HL-60 (cell line): ENCODE measurements around the gene BAZ2B.

Experiments
- DNase-seq, 2 experiments: peaks; one replicate each; pipeline ENCODE4 v3.0.0-alpha.2; 2010 to 2020; ENCODE audit warnings: low read depth in 1 of 2, low spot score in 1 of 2
- H3K27ac ChIP-seq: fragments of 250-450 bp; sonication (Bioruptor Pico); replicated peaks from 2 replicates; pipeline ENCODE4 v1.5.1; 2020; ENCODE audit warnings: mild to moderate bottlenecking, moderate library complexity
- H3K27me3 ChIP-seq: fragments of 250-450 bp; sonication (Bioruptor Pico); 2 replicates; pipeline ENCODE4 v1.5.1; 2021; ENCODE audit warnings: mild to moderate bottlenecking, moderate library complexity; ENCODE audit not compliant: insufficient read depth, poor library complexity, severe bottlenecking
- H3K4me3 ChIP-seq: replicated peaks from 2 replicates; pipeline ENCODE4 v1.5.1; 2011; ENCODE audit warnings: mild to moderate bottlenecking, control low read depth, low read length; ENCODE audit not compliant: insufficient read depth
- GABPA ChIP-seq: IDR thresholded peaks from 2 replicates; pipeline ENCODE4 v1.6.1; 2012; ENCODE audit warnings: low read depth
- POLR2AphosphoS5 ChIP-seq: IDR thresholded peaks from 2 replicates; pipeline ENCODE4 v1.6.1; 2012; ENCODE audit warnings: low read depth
- SPI1 ChIP-seq: IDR thresholded peaks from 2 replicates; pipeline ENCODE4 v1.6.1; 2012; ENCODE audit warnings: low read depth, mild to moderate bottlenecking, borderline replicate concordance
- TF ChIP-seq, protein P1 (sequence below): IDR thresholded peaks from 2 replicates; pipeline ENCODE4 v1.6.1; 2012; ENCODE audit warnings: low read depth; ENCODE audit not compliant: insufficient replicate concordance
- TF ChIP-seq, protein P2 (sequence below): IDR thresholded peaks from one replicate; pipeline ENCODE4 v1.5.1; 2011; ENCODE audit warnings: low read length, control low read depth, inconsistent platforms; ENCODE audit not compliant: insufficient read depth

Gene BAZ2B

DNA sequence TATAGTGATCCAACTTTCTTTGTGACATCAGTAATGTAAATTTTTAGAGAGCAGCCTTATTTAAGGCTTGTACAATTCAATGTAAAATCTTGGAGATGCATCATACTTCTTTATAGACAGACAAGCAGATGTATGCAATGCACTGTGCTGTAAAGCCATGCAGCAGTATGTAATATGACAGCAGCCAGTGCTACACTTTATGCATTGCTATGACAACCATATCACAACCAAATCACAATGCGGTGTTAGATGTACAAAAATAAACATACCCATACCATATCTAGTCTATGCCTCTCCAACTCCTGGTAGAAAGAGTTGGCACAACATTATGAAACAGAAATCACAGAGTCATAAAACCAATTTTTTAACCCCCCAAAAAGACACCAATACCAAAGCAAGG lies 219.5 kb downstream of the BAZ2B start:
- Histone ChIP-seq H3K27ac (no peak overlapping the region), H3K27me3 (no peaks in the 10 kb centered on the region)

DNA sequence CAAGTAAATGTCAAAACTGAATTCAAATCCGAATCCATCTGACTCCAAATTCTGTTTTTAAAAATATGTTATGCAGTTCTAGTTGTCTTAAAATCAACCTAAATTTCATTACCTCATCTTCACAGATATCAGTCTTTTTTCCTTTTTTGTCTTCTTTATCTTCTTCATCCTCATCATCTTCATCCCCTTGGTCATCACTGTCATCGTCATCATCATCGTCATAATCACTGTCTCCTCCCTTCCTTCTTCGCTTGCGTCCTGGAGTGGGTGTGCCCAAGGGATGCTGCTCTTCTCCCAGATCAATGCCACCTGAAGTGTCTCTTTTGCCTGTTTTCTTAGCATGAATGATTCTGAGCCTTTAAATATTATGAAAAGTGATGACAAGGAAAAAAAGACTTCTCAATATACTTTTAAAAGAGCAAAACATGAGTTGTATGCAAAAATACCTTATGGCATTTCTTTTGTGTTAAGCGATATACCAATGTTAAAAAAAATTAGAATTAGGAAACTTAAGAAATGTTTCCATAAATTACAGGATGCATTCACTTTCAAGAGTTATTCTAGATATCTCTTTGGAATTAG lies 233.8 kb downstream of the BAZ2B start:
- Histone ChIP-seq H3K27me3 (no peaks in the 10 kb centered on the region), H3K27ac (no peak overlapping the region), H3K4me3 (no peak overlapping the region)
- TF ChIP-seq, protein P1, sequence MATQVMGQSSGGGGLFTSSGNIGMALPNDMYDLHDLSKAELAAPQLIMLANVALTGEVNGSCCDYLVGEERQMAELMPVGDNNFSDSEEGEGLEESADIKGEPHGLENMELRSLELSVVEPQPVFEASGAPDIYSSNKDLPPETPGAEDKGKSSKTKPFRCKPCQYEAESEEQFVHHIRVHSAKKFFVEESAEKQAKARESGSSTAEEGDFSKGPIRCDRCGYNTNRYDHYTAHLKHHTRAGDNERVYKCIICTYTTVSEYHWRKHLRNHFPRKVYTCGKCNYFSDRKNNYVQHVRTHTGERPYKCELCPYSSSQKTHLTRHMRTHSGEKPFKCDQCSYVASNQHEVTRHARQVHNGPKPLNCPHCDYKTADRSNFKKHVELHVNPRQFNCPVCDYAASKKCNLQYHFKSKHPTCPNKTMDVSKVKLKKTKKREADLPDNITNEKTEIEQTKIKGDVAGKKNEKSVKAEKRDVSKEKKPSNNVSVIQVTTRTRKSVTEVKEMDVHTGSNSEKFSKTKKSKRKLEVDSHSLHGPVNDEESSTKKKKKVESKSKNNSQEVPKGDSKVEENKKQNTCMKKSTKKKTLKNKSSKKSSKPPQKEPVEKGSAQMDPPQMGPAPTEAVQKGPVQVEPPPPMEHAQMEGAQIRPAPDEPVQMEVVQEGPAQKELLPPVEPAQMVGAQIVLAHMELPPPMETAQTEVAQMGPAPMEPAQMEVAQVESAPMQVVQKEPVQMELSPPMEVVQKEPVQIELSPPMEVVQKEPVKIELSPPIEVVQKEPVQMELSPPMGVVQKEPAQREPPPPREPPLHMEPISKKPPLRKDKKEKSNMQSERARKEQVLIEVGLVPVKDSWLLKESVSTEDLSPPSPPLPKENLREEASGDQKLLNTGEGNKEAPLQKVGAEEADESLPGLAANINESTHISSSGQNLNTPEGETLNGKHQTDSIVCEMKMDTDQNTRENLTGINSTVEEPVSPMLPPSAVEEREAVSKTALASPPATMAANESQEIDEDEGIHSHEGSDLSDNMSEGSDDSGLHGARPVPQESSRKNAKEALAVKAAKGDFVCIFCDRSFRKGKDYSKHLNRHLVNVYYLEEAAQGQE = no peak
- TF ChIP-seq SPI1 (no peak), POLR2AphosphoS5 (no peak), GABPA (no peak)
- TF ChIP-seq, protein P2, sequence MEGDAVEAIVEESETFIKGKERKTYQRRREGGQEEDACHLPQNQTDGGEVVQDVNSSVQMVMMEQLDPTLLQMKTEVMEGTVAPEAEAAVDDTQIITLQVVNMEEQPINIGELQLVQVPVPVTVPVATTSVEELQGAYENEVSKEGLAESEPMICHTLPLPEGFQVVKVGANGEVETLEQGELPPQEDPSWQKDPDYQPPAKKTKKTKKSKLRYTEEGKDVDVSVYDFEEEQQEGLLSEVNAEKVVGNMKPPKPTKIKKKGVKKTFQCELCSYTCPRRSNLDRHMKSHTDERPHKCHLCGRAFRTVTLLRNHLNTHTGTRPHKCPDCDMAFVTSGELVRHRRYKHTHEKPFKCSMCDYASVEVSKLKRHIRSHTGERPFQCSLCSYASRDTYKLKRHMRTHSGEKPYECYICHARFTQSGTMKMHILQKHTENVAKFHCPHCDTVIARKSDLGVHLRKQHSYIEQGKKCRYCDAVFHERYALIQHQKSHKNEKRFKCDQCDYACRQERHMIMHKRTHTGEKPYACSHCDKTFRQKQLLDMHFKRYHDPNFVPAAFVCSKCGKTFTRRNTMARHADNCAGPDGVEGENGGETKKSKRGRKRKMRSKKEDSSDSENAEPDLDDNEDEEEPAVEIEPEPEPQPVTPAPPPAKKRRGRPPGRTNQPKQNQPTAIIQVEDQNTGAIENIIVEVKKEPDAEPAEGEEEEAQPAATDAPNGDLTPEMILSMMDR = no peak
- no peak for DNase-seq

More for the DNA sequence above, 219.5 kb downstream of the BAZ2B start:
- TF ChIP-seq, protein P1 = no peak
- TF ChIP-seq GABPA (no peak), SPI1 (no peak), POLR2AphosphoS5 (no peak)
- TF ChIP-seq, protein P2 = no peak
- H3K4me3 ChIP-seq = no peak overlapping the region
- no peak for DNase-seq

DNA sequence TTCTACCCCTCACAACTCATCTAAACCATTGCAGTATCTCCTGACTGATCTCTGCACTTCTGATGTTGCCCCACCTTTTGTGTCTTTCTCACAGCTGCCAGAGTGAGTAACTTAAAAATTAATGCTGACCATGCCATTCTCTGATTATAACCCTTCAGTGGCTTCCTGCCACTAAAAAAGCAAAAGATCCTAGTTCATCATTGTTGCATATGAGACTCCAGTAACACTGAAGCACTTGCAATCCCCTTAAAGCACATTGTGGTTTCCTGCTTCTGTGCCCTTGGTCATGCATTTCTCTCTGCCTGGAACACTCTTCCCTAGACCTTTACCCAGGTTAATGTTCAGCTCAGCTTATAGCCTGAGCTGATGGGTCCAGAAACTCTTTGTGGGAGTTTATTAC lies 234.8 kb downstream of the BAZ2B start:
- no peak for DNase-seq
- H3K27ac ChIP-seq = no peak overlapping the region
- no peaks in the 10 kb centered on the region for H3K27me3 ChIP-seq
- TF ChIP-seq GABPA = no peak
- TF ChIP-seq POLR2AphosphoS5 = no peak
- TF ChIP-seq, protein P2 = no peak
- TF ChIP-seq SPI1 = no peak
- TF ChIP-seq, protein P1 = no peak
- no peak overlapping the region for H3K4me3 ChIP-seq
